ENCODE measurements around the gene ZYX.
"Not testable (repeated sequence)": the region's sequence is repeated elsewhere in the genome, so short reads cannot be mapped to it uniquely, and the experiment has no call there.

Gene ZYX

DNA sequence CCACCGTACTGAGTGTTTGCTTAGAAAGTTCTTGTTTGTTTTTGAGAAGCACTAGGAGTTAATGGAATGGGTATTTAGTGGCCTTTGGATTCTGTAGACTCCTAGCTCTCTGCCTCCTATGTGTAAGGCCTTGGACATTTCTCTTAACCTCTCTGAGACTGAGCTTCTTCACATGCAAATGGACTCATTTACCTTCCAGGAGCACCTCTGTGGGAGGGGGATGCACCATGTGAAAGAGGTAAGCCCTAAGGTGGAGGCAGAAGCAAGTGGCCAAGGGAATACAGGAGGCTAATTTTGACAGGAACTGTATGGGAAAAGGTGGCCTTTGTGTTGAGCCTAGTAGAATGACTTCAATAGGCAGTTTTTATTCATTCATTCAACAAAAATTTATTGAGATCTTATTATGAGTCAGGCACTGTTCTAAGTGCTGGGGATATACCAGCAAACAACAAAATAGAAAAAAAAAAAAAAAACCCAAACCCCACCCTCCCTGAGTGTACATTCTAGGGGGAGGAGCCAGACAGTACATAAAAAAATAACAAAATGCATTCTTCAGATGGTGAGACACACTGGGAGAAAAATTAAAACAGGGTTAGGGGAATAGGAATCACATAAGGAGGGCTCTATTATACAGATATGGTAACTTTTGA is 36.7 kb downstream of the ZYX start:
- TF ChIP-seq, protein P1, sequence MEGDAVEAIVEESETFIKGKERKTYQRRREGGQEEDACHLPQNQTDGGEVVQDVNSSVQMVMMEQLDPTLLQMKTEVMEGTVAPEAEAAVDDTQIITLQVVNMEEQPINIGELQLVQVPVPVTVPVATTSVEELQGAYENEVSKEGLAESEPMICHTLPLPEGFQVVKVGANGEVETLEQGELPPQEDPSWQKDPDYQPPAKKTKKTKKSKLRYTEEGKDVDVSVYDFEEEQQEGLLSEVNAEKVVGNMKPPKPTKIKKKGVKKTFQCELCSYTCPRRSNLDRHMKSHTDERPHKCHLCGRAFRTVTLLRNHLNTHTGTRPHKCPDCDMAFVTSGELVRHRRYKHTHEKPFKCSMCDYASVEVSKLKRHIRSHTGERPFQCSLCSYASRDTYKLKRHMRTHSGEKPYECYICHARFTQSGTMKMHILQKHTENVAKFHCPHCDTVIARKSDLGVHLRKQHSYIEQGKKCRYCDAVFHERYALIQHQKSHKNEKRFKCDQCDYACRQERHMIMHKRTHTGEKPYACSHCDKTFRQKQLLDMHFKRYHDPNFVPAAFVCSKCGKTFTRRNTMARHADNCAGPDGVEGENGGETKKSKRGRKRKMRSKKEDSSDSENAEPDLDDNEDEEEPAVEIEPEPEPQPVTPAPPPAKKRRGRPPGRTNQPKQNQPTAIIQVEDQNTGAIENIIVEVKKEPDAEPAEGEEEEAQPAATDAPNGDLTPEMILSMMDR (IDR thresholded peaks at IDR 0.05; ENCODE audit: insufficient read depth, low read length, poor library complexity, severe bottlenecking): no peak
- no peak for TF ChIP-seq EZH2phosphoT487 (conservative IDR thresholded peaks at IDR 0.05; ENCODE audit: low read length)
- Histone ChIP-seq H3K36me3 (ENCODE audit: low read length) (no peaks in the 10 kb centered on the region), H2AFZ (ENCODE audit: low read depth, low read length, severe bottlenecking) (no peak overlapping the region), H3K4me2 (ENCODE audit: low read depth, low read length, poor library complexity, severe bottlenecking) (no peak overlapping the region), H3K4me3 (ENCODE audit: insufficient read depth, low read length, poor library complexity, severe bottlenecking) (no peak overlapping the region), H3K79me2 (ENCODE audit: insufficient read depth, low read length) (no peaks in the 10 kb centered on the region), H4K20me1 (ENCODE audit: low read depth, low read length) (no peaks in the 10 kb centered on the region), H3K27ac (ENCODE audit: low read depth, low read length) (no peak overlapping the region), H3K9me3 (ENCODE audit: insufficient read depth, low read length) (no peaks in the 10 kb centered on the region), H3K9ac (ENCODE audit: low read length) (no peak overlapping the region), H3K27me3 (ENCODE audit: low read length) (no peaks in the 10 kb centered on the region), H3F3A (ENCODE audit: insufficient read depth) (no peaks in the 10 kb centered on the region), H3K9me2 (replicated peaks; ENCODE audit: insufficient read depth, low read length) (no peaks in the 10 kb centered on the region)

DNA sequence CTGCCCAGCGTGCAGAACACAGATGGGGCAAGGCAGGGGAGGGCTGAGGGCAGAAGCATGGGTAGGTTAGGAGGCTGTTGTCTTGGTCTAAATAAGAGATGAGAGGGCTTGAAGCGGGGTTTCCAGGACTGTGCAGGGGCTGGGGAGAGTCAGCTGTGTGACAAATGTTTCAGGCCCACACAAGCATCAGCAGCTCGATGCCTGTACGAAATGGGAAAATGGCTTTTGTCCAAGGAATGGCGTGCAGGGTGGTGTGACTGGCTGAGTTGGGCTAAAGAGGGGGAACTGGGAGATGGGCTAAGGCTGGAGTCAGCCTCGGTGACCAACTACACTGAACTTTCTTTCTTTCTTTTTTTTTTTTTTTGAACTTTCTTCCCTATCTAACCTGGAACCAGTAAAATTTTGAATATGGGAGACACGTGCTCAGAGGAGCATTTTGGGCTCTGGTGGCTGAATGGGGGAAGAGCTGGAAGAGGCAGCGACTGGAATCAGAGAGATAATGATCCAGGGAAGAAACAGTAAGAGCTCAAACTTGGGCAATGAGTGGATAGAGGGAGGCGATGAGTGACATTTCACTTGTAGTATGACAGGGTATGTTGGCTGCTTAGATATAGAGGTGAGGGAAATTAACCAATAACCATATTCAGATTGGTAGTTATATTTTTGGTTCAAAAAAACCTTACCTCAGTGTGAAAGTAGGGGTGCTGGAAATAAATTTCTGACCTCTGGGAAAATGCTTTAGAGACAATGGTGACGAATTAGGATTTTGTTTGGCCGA is 37.7 kb downstream of the ZYX start:
- H4K20me1 ChIP-seq (ENCODE audit: low read depth, low read length): no peaks in the 10 kb centered on the region
- H3K9me3 ChIP-seq (ENCODE audit: insufficient read depth, low read length): no peaks in the 10 kb centered on the region
- no peaks in the 10 kb centered on the region for H3F3A ChIP-seq (ENCODE audit: insufficient read depth)
- H2AFZ ChIP-seq (ENCODE audit: low read depth, low read length, severe bottlenecking): no peak overlapping the region
- no peak overlapping the region for H3K4me2 ChIP-seq (ENCODE audit: low read depth, low read length, poor library complexity, severe bottlenecking)
- H3K36me3 ChIP-seq (ENCODE audit: low read length): no peaks in the 10 kb centered on the region
- H3K79me2 ChIP-seq (ENCODE audit: insufficient read depth, low read length): no peaks in the 10 kb centered on the region
- no peak overlapping the region for H3K4me3 ChIP-seq (ENCODE audit: insufficient read depth, low read length, poor library complexity, severe bottlenecking)
- H3K27me3 ChIP-seq (ENCODE audit: low read length): no peaks in the 10 kb centered on the region
- H3K27ac ChIP-seq (ENCODE audit: low read depth, low read length): no peak overlapping the region
- TF ChIP-seq, protein P1 (IDR thresholded peaks at IDR 0.05; ENCODE audit: insufficient read depth, low read length, poor library complexity, severe bottlenecking): no peak
- TF ChIP-seq EZH2phosphoT487 (conservative IDR thresholded peaks at IDR 0.05; ENCODE audit: low read length): no peak
- no peak overlapping the region for H3K9ac ChIP-seq (ENCODE audit: low read length)
- H3K9me2 ChIP-seq (replicated peaks; ENCODE audit: insufficient read depth, low read length): no peaks in the 10 kb centered on the region

DNA sequence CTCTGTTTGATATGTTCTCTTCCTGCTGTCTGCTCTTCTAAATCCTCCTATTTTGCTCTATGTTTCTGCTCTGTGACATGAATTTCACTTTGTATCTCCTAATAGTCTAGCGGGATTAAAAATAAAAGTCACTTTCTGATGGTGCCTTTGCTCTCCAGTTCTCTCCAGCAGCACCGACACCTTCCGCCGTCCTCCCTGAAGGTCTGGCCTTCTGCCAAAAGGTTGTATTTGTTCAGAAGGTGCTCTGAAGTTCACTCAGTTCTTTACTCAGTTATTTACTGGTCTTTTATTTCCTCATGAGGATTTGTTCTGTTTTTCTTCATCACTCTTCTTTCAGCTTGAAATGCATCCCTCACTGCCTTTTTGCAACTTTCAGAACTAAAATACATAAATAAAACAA is 38.7 kb downstream of the ZYX start:
- Histone ChIP-seq H3K4me2 (ENCODE audit: low read depth, low read length, poor library complexity, severe bottlenecking) (no peak overlapping the region), H3K27ac (ENCODE audit: low read depth, low read length) (no peak overlapping the region)

DNA sequence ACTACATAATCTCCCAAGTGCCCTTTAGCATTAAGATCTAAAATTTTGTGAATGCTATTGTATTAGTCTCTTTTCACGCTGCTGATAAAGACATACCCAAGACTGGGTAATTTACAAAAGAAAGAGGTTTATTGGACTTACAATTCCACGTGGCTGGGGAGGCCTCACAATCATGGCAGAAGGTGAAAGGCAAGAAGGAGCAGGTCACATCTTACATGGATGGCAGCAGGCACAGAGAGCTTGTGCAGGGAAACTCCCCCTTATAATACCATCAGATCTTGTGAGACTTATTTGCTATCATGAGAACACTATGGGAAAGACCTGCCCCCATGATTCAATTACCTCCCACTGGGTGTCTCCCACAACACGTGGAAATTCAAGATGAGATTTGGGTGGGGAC is 39.5 kb downstream of the ZYX start:
- H3K9me2 ChIP-seq (replicated peaks; ENCODE audit: insufficient read depth, low read length); H3K9ac ChIP-seq (ENCODE audit: low read length); H3K9me3 ChIP-seq (ENCODE audit: insufficient read depth, low read length); H3K27me3 ChIP-seq (ENCODE audit: low read length); H3K4me2 ChIP-seq (ENCODE audit: low read depth, low read length, poor library complexity, severe bottlenecking); H3K79me2 ChIP-seq (ENCODE audit: insufficient read depth, low read length); H3K4me3 ChIP-seq (ENCODE audit: insufficient read depth, low read length, poor library complexity, severe bottlenecking); H3K36me3 ChIP-seq (ENCODE audit: low read length); H4K20me1 ChIP-seq (ENCODE audit: low read depth, low read length); H3F3A ChIP-seq (ENCODE audit: insufficient read depth); H2AFZ ChIP-seq (ENCODE audit: low read depth, low read length, severe bottlenecking); H3K27ac ChIP-seq (ENCODE audit: low read depth, low read length): not testable (repeated sequence)

More for the DNA sequence above, 38.7 kb downstream of the ZYX start:
- Histone ChIP-seq H3K9me3 (ENCODE audit: insufficient read depth, low read length) (no peaks in the 10 kb centered on the region), H3K9me2 (replicated peaks; ENCODE audit: insufficient read depth, low read length) (no peaks in the 10 kb centered on the region), H3K4me3 (ENCODE audit: insufficient read depth, low read length, poor library complexity, severe bottlenecking) (no peak overlapping the region), H3K9ac (ENCODE audit: low read length) (no peak overlapping the region), H3K79me2 (ENCODE audit: insufficient read depth, low read length) (no peaks in the 10 kb centered on the region), H3F3A (ENCODE audit: insufficient read depth) (no peaks in the 10 kb centered on the region), H3K27me3 (ENCODE audit: low read length) (no peaks in the 10 kb centered on the region), H4K20me1 (ENCODE audit: low read depth, low read length) (no peaks in the 10 kb centered on the region), H2AFZ (ENCODE audit: low read depth, low read length, severe bottlenecking) (no peak overlapping the region), H3K36me3 (ENCODE audit: low read length) (no peaks in the 10 kb centered on the region)
- TF ChIP-seq EZH2phosphoT487 (conservative IDR thresholded peaks at IDR 0.05; ENCODE audit: low read length): no peak
- TF ChIP-seq, protein P1 (IDR thresholded peaks at IDR 0.05; ENCODE audit: insufficient read depth, low read length, poor library complexity, severe bottlenecking): no peak

Measured in SU-DHL-6 (cell line).